HCT116 (cell line): ENCODE results near the gene RBM26. TPM values are rescaled to one million over a fixed set of nuclear protein-coding genes. Genes with fewer than 3 reads are reported as not detected.

Experiments
- ATAC-seq: fragments of 200-7000 bp; cut with Tn5 transposase; 2 replicates; pipeline ENCODE4 v1.9.1; 2020; ENCODE audit warnings: mild to moderate bottlenecking, moderate library complexity
- BruUV-seq: library from RNA; stranded (reverse); fragments of 400-500 nt; replicated peaks from 2 replicates; lab custom pipeline; 2021; lab: Mats Ljungman, UMichigan
- CTCF ChIA-PET: fragments of 300-600 bp; sonication (Branson Sonifier 250); formaldehyde crosslinking; loops from one replicate; lab custom pipeline; 2021; ENCODE audit warnings: antibody characterized with exemption; lab: Charles Lee
- POLR2A ChIA-PET: fragments of 300-600, 350-600 bp; sonication (Branson Sonifier 250); formaldehyde crosslinking; loops from one replicate; lab custom pipeline; 2021; ENCODE audit warnings: antibody characterized with exemption; lab: Charles Lee
- RAD21 ChIA-PET, 2 experiments: fragments of 300-600 bp; sonication (Branson Sonifier 250); formaldehyde crosslinking; loops; one replicate each; lab custom pipeline; 2023; ENCODE audit warnings: low total read pairs in 2 of 2; ENCODE audit not compliant: uncharacterized antibody in 2 of 2, unreplicated experiment in 2 of 2, low non-redundant PET in 1 of 2; lab: Charles Lee
- DNase-seq: peaks from one replicate; pipeline ENCODE4 v3.0.0-alpha.2; 2010; ENCODE audit warnings: low read depth, low spot score
- H2AFZ ChIP-seq: fragments of 200-600 bp; shearing (Covaris generic), sonication (generic); 2 replicates; pipeline ENCODE4 v1.6.1; 2017; ENCODE audit warnings: low read depth, mixed run types, mixed read lengths, antibody characterized with exemption, low read length; ENCODE audit not compliant: poor library complexity, severe bottlenecking
- H3K27ac ChIP-seq: 2 replicates; pipeline ENCODE4 v1.5.1; 2012; ENCODE audit warnings: low read depth, low read length
- H3K27me3 ChIP-seq: fragments of 200-600 bp; sonication (generic); 2 replicates; pipeline ENCODE4 v1.6.1; 2016; ENCODE audit warnings: mixed run types, low read length, mixed read lengths; ENCODE audit not compliant: insufficient read depth
- H3K36me3 ChIP-seq, 2 experiments: fragments of 200-500 bp in 1 of 2; fragments of 200-600 bp in 1 of 2; sonication (Bioruptor generic) in 1 of 2; sonication (generic) in 1 of 2; 2 replicates each; pipeline versions ENCODE4 v1.5.1 to v1.6.1; 2014 to 2016; ENCODE audit warnings: low read length in 2 of 2, inconsistent platforms in 1 of 2, mixed read lengths in 1 of 2, mixed run types in 1 of 2; ENCODE audit not compliant: insufficient read depth in 2 of 2, control insufficient read depth in 1 of 2
- H3K4me1 ChIP-seq, 2 experiments: fragments of 200-600 bp in 1 of 2; sonication (generic) in 1 of 2; 2 replicates each; pipeline versions ENCODE4 v1.5.1 to v1.6.1; 2012 to 2017; ENCODE audit warnings: low read length in 2 of 2, inconsistent platforms in 1 of 2, mild to moderate bottlenecking in 1 of 2, mixed read lengths in 1 of 2, mixed run types in 1 of 2, moderate library complexity in 1 of 2; ENCODE audit not compliant: insufficient read depth in 2 of 2, control insufficient read depth in 1 of 2
- H3K4me2 ChIP-seq: fragments of 200-600 bp; sonication (generic); 2 replicates; pipeline ENCODE4 v1.6.1; 2017; ENCODE audit warnings: mixed run types, low read length, mixed read lengths
- H3K4me3 ChIP-seq, 2 experiments: fragments of 200-600 bp in 1 of 2; sonication (generic) in 1 of 2; replicated peaks in 1 of 2; 2 replicates each; pipeline ENCODE4 v1.5.1; 2011 to 2016; ENCODE audit warnings: low read length in 2 of 2, control low read depth in 1 of 2, low read depth in 1 of 2, mild to moderate bottlenecking in 1 of 2, mixed read lengths in 1 of 2, mixed run types in 1 of 2
- H3K79me2 ChIP-seq: fragments of 200-600 bp; sonication (generic); 2 replicates; pipeline ENCODE4 v1.6.1; 2017; ENCODE audit warnings: mild to moderate bottlenecking, mixed run types, low read length, moderate library complexity, mixed read lengths; ENCODE audit not compliant: insufficient read depth
- H3K9ac ChIP-seq: fragments of 200-600 bp; sonication (generic); 2 replicates; pipeline ENCODE4 v1.6.1; 2016; ENCODE audit warnings: low read length, mixed read lengths
- H3K9me2 ChIP-seq: fragments of 200-600 bp; sonication (generic), shearing (Covaris generic); 2 replicates; pipeline ENCODE4 v1.6.1; 2017; ENCODE audit warnings: mixed run types, mild to moderate bottlenecking, moderate library complexity; ENCODE audit not compliant: insufficient read depth
- H3K9me3 ChIP-seq, 2 experiments: fragments of 200-500 bp in 1 of 2; fragments of 200-600 bp in 1 of 2; sonication (Bioruptor generic) in 1 of 2; sonication (generic) in 1 of 2; 2 replicates each; pipeline ENCODE4 v1.6.1; 2014 to 2017; ENCODE audit warnings: low read length in 2 of 2, mixed read lengths in 2 of 2, inconsistent platforms in 1 of 2, low read depth in 1 of 2, mild to moderate bottlenecking in 1 of 2, mixed run types in 1 of 2, moderate library complexity in 1 of 2; ENCODE audit not compliant: control insufficient read depth in 1 of 2, insufficient read depth in 1 of 2
- H4K20me1 ChIP-seq: fragments of 200-600 bp; sonication (generic), shearing (Covaris generic); 2 replicates; pipeline ENCODE4 v1.6.1; 2017; ENCODE audit warnings: mixed run types, mild to moderate bottlenecking, moderate library complexity; ENCODE audit not compliant: insufficient read depth
- CBX3 ChIP-seq: IDR thresholded peaks from 2 replicates; pipeline ENCODE4 v1.6.1; 2012; ENCODE audit warnings: low read depth
- CEBPB ChIP-seq: IDR thresholded peaks from 2 replicates; pipeline ENCODE4 v1.6.1; 2012; ENCODE audit warnings: low read depth
- EGR1 ChIP-seq: IDR thresholded peaks from 2 replicates; pipeline ENCODE4 v1.6.1; 2012; ENCODE audit warnings: low read depth
- ELF1 ChIP-seq: IDR thresholded peaks from 2 replicates; pipeline ENCODE4 v1.6.1; 2012; ENCODE audit warnings: low read depth, borderline replicate concordance
- EZH2 ChIP-seq: fragments of 200-600 bp; sonication (generic); IDR thresholded peaks from 2 replicates; pipeline ENCODE4 v1.6.1; 2017; ENCODE audit warnings: antibody characterized with exemption, mixed run types
- FOSL1 ChIP-seq: IDR thresholded peaks from 2 replicates; pipeline ENCODE4 v1.6.1; 2012; ENCODE audit warnings: low read depth
- JUND ChIP-seq: IDR thresholded peaks from 2 replicates; pipeline ENCODE4 v1.6.1; 2012
- POLR2AphosphoS5 ChIP-seq: IDR thresholded peaks from 2 replicates; pipeline ENCODE4 v1.6.1; 2011; ENCODE audit warnings: mild to moderate bottlenecking, low read depth, low read length, moderate library complexity
- SIN3A ChIP-seq: IDR thresholded peaks from 2 replicates; pipeline ENCODE4 v1.6.1; 2012; ENCODE audit warnings: low read depth
- YY1 ChIP-seq: IDR thresholded peaks from 2 replicates; pipeline ENCODE4 v1.6.1; 2011; ENCODE audit warnings: low read length, low read depth, moderate library complexity, mild to moderate bottlenecking; ENCODE audit not compliant: insufficient replicate concordance; ENCODE audit errors: extremely low read depth
- ZFX ChIP-seq: fragments of 450-650 bp; IDR thresholded peaks from 2 replicates; pipeline ENCODE4 v1.6.1; 2017
- intact Hi-C: fragments of 100-400 bp; cut with micrococcal nuclease; formaldehyde crosslinking; loops from 2 replicates; pipeline ENCODE4 v1.10.0; 2022
- total RNA-seq: library from RNA; stranded (reverse); gene quantifications from one replicate; pipeline ENCODE4 v1.2.1, GENCODE V29; 2021; ENCODE audit not compliant: unreplicated experiment
- TF ChIP-seq, protein P1 (sequence below): IDR thresholded peaks from 2 replicates; pipeline ENCODE4 v1.6.1; 2012; ENCODE audit warnings: low read depth
- TF ChIP-seq, protein P2 (sequence below), 3 experiments: fragments of 200-600 bp in 1 of 3; sonication (generic) in 1 of 3; IDR thresholded peaks in 2 of 3; conservative IDR thresholded peaks in 1 of 3; 2 replicates each; pipeline ENCODE4 v1.5.1; 2012 to 2017; ENCODE audit warnings: low read depth in 2 of 3, low read length in 2 of 3, antibody characterized with exemption in 1 of 3, borderline replicate concordance in 1 of 3, control low read depth in 1 of 3, mild to moderate bottlenecking in 1 of 3, mixed read lengths in 1 of 3, mixed run types in 1 of 3, moderate library complexity in 1 of 3; ENCODE audit not compliant: insufficient read depth in 1 of 3
- TF ChIP-seq, protein P3 (sequence below): IDR thresholded peaks from 2 replicates; pipeline ENCODE4 v1.6.1; 2011; ENCODE audit warnings: mild to moderate bottlenecking, low read length, moderate library complexity; ENCODE audit not compliant: insufficient replicate concordance; ENCODE audit errors: extremely low read depth

RBM26 gene
- total RNA-seq, 1 experiment from 2014 or later, result 52.5 TPM

DNA sequence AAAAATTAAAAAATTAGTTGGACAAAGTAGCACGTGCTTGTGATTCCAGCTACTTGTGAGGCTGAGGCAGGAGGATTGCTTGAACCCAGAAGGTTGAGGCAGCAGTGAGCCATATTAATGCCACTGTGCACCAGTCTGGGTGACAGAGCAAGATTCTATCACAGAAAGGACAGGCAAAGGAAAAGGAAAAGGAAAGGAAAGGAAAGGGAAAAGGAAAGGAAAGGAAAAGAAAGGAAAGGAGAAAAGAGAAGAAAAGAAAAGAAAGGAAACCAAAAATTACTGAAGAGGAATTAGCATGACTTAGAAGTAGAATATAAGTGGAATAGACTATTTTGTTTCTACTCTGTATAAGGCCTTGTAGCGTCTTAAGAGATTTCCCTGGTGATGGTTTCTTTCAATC lies 122.3 kb downstream of the RBM26 start:
- no TSS peak for BruUV-seq
- CTCF ChIA-PET, result no interaction called here

More for the DNA sequence above, 122.3 kb downstream of the RBM26 start:
- H3K9me3 ChIP-seq, result no peaks in the 10 kb centered on the region
- RAD21 ChIA-PET, result no interaction called here
- intact Hi-C loops, result no loop called here
- POLR2A ChIA-PET, result no interaction called here
- no peak overlapping the region for H3K4me2 ChIP-seq
- no peak overlapping the region for H3K9ac ChIP-seq
- no peaks in the 10 kb centered on the region for H4K20me1 ChIP-seq
- H3K4me3 ChIP-seq, result no peak overlapping the region
- H3K4me1 ChIP-seq, result no peaks in the 10 kb centered on the region
- H2AFZ ChIP-seq, result no peak overlapping the region
- H3K27me3 ChIP-seq, result peaks cover 8% of the 10 kb centered on the region; the same call in 1 of the 2 replicates
- H3K27ac ChIP-seq, result no peak overlapping the region
- no peak for DNase-seq
- no peak for ATAC-seq
- no peaks in the 10 kb centered on the region for H3K36me3 ChIP-seq
- H3K79me2 ChIP-seq, result no peaks in the 10 kb centered on the region
- no peak for TF ChIP-seq JUND
- no peak for TF ChIP-seq FOSL1
- TF ChIP-seq CEBPB, result no peak
- no peak for TF ChIP-seq EZH2
- no peak for TF ChIP-seq POLR2AphosphoS5
- TF ChIP-seq, protein P1, sequence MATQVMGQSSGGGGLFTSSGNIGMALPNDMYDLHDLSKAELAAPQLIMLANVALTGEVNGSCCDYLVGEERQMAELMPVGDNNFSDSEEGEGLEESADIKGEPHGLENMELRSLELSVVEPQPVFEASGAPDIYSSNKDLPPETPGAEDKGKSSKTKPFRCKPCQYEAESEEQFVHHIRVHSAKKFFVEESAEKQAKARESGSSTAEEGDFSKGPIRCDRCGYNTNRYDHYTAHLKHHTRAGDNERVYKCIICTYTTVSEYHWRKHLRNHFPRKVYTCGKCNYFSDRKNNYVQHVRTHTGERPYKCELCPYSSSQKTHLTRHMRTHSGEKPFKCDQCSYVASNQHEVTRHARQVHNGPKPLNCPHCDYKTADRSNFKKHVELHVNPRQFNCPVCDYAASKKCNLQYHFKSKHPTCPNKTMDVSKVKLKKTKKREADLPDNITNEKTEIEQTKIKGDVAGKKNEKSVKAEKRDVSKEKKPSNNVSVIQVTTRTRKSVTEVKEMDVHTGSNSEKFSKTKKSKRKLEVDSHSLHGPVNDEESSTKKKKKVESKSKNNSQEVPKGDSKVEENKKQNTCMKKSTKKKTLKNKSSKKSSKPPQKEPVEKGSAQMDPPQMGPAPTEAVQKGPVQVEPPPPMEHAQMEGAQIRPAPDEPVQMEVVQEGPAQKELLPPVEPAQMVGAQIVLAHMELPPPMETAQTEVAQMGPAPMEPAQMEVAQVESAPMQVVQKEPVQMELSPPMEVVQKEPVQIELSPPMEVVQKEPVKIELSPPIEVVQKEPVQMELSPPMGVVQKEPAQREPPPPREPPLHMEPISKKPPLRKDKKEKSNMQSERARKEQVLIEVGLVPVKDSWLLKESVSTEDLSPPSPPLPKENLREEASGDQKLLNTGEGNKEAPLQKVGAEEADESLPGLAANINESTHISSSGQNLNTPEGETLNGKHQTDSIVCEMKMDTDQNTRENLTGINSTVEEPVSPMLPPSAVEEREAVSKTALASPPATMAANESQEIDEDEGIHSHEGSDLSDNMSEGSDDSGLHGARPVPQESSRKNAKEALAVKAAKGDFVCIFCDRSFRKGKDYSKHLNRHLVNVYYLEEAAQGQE, result no peak
- no peak for TF ChIP-seq EGR1
- TF ChIP-seq SIN3A, result no peak
- TF ChIP-seq, protein P2, sequence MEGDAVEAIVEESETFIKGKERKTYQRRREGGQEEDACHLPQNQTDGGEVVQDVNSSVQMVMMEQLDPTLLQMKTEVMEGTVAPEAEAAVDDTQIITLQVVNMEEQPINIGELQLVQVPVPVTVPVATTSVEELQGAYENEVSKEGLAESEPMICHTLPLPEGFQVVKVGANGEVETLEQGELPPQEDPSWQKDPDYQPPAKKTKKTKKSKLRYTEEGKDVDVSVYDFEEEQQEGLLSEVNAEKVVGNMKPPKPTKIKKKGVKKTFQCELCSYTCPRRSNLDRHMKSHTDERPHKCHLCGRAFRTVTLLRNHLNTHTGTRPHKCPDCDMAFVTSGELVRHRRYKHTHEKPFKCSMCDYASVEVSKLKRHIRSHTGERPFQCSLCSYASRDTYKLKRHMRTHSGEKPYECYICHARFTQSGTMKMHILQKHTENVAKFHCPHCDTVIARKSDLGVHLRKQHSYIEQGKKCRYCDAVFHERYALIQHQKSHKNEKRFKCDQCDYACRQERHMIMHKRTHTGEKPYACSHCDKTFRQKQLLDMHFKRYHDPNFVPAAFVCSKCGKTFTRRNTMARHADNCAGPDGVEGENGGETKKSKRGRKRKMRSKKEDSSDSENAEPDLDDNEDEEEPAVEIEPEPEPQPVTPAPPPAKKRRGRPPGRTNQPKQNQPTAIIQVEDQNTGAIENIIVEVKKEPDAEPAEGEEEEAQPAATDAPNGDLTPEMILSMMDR (IDR thresholded peaks at IDR 0.05 in 2 of 3, conservative IDR thresholded peaks at IDR 0.05 in 1 of 3; ENCODE audit: borderline replicate concordance in 1 of 3, insufficient read depth in 1 of 3, low read depth in 2 of 3, low read length in 2 of 3), result no peak
- TF ChIP-seq, protein P3, sequence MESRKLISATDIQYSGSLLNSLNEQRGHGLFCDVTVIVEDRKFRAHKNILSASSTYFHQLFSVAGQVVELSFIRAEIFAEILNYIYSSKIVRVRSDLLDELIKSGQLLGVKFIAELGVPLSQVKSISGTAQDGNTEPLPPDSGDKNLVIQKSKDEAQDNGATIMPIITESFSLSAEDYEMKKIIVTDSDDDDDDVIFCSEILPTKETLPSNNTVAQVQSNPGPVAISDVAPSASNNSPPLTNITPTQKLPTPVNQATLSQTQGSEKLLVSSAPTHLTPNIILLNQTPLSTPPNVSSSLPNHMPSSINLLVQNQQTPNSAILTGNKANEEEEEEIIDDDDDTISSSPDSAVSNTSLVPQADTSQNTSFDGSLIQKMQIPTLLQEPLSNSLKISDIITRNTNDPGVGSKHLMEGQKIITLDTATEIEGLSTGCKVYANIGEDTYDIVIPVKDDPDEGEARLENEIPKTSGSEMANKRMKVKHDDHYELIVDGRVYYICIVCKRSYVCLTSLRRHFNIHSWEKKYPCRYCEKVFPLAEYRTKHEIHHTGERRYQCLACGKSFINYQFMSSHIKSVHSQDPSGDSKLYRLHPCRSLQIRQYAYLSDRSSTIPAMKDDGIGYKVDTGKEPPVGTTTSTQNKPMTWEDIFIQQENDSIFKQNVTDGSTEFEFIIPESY, result no peak
- TF ChIP-seq ZFX, result no peak
- TF ChIP-seq ELF1, result no peak
- TF ChIP-seq YY1, result no peak
- TF ChIP-seq CBX3, result no peak
- TF ChIP-seq, all 23 proteins: peak for 0
- no peaks in the 10 kb centered on the region for H3K9me2 ChIP-seq
